Progenitor cell of endocrine pancreas (in vitro differentiated cells): ENCODE data around the gene RASSF10. TPM values are rescaled to one million over a fixed set of nuclear protein-coding genes. Genes with fewer than 3 reads are reported as not detected.

Experiments used
- DNase-seq: peaks from one replicate; pipeline ENCODE4 v3.0.0; 2021; ENCODE audit warnings: low spot score; ENCODE audit not compliant: unreplicated experiment
- H3K27ac Mint-ChIP-seq: 2 replicates; pipeline ENCODE4 v1.8.0; 2021; ENCODE audit warnings: mild to moderate bottlenecking, moderate library complexity, mixed read lengths
- H3K27me3 Mint-ChIP-seq: 2 replicates; pipeline ENCODE4 v1.8.0; 2021; ENCODE audit warnings: mixed read lengths
- H3K36me3 Mint-ChIP-seq: 2 replicates; pipeline ENCODE4 v1.8.0; 2022; ENCODE audit warnings: mixed read lengths; ENCODE audit not compliant: insufficient read depth
- H3K4me1 Mint-ChIP-seq: 2 replicates; pipeline ENCODE4 v1.8.0; 2021; ENCODE audit warnings: low read depth, mixed read lengths
- H3K4me3 Mint-ChIP-seq: 2 replicates; pipeline ENCODE4 v1.8.0; 2021; ENCODE audit warnings: low read depth, mild to moderate bottlenecking, moderate library complexity, mixed read lengths
- H3K9me3 Mint-ChIP-seq: 2 replicates; pipeline ENCODE4 v1.8.0; 2021; ENCODE audit warnings: low read depth, mixed read lengths
- CTCF ChIP-seq: fragments of 200-600 bp; sonication (generic); IDR thresholded peaks from one replicate; pipeline ENCODE4 v1.5.0; 2021; ENCODE audit warnings: antibody characterized with exemption, mild to moderate bottlenecking; ENCODE audit not compliant: unreplicated experiment
- total RNA-seq: library from RNA; stranded (reverse); gene quantifications from 2 replicates; pipeline ENCODE4 v1.2.1, GENCODE V29; 2021

RASSF10 gene
- total RNA-seq, 1 donor from 2014 or later, result 24.4 TPM

GRCh38 chr11:13045734-13046133 lies 36.6 kb downstream of the RASSF10 start:
- H3K27ac Mint-ChIP-seq, result no peak overlapping the region
- TF ChIP-seq CTCF, result no peak
- no peak overlapping the region for H3K4me3 Mint-ChIP-seq
- DNase-seq, result no peak
- H3K27me3 Mint-ChIP-seq, result no peaks in the 10 kb centered on the region
- H3K36me3 Mint-ChIP-seq, result no peaks in the 10 kb centered on the region
- H3K4me1 Mint-ChIP-seq, result peaks cover 18% of the 10 kb centered on the region
- H3K9me3 Mint-ChIP-seq, result peaks cover 8% of the 10 kb centered on the region

- H3K4me3 Mint-ChIP-seq, result no peak overlapping the region
- H3K9me3 Mint-ChIP-seq, result peaks cover 8% of the 10 kb centered on the region
- no peaks in the 10 kb centered on the region for H3K27me3 Mint-ChIP-seq
- no peak for DNase-seq
- TF ChIP-seq CTCF, result no peak
- H3K4me1 Mint-ChIP-seq, result peaks cover 12% of the 10 kb centered on the region
- no peaks in the 10 kb centered on the region for H3K36me3 Mint-ChIP-seq
- no peak overlapping the region for H3K27ac Mint-ChIP-seq
Measured at GRCh38 chr11:13046637-13047570, 37.8 kb downstream of the RASSF10 start.

- H3K27ac Mint-ChIP-seq, result no peak overlapping the region
- DNase-seq, result no peak
- no peak overlapping the region for H3K4me3 Mint-ChIP-seq
- H3K9me3 Mint-ChIP-seq, result peaks cover 8% of the 10 kb centered on the region
- no peaks in the 10 kb centered on the region for H3K36me3 Mint-ChIP-seq
- peaks cover 16% of the 10 kb centered on the region for H3K4me1 Mint-ChIP-seq
- TF ChIP-seq CTCF, result no peak
- H3K27me3 Mint-ChIP-seq, result no peaks in the 10 kb centered on the region
Measured at GRCh38 chr11:13047884-13048283, 38.8 kb downstream of the RASSF10 start.

- no peak for TF ChIP-seq CTCF
- Mint-ChIP-seq H3K4me1 (peaks cover 7% of the 10 kb centered on the region), H3K4me3 (no peak overlapping the region), H3K9me3 (peaks cover 8% of the 10 kb centered on the region), H3K27ac (no peak overlapping the region), H3K27me3 (no peaks in the 10 kb centered on the region), H3K36me3 (no peaks in the 10 kb centered on the region)
- DNase-seq, result no peak
Measured at GRCh38 chr11:13051257-13051656, 42.1 kb downstream of the RASSF10 start.

- peaks cover 7% of the 10 kb centered on the region for H3K4me1 Mint-ChIP-seq
- peaks cover 8% of the 10 kb centered on the region for H3K9me3 Mint-ChIP-seq
- H3K36me3 Mint-ChIP-seq, result no peaks in the 10 kb centered on the region
- TF ChIP-seq CTCF, result no peak
- DNase-seq, result no peak
- no peaks in the 10 kb centered on the region for H3K27me3 Mint-ChIP-seq
- H3K27ac Mint-ChIP-seq, result no peak overlapping the region
- H3K4me3 Mint-ChIP-seq, result no peak overlapping the region
Measured at GRCh38 chr11:13052130-13052571, 43.0 kb downstream of the RASSF10 start.
